HG03175 (cell line): ENCODE measurements around the gene ZNF565.
"Not testable (repeated sequence)": the region's sequence is repeated elsewhere in the genome, so short reads cannot be mapped to it uniquely, and the experiment has no call there.

Experiments
- ATAC-seq: cut with Tn5 transposase; IDR thresholded peaks from one replicate; pipeline ENCODE4 v1.9.1; 2021; ENCODE audit warnings: mild to moderate bottlenecking, moderate library complexity; ENCODE audit not compliant: unreplicated experiment

Gene ZNF565

DNA sequence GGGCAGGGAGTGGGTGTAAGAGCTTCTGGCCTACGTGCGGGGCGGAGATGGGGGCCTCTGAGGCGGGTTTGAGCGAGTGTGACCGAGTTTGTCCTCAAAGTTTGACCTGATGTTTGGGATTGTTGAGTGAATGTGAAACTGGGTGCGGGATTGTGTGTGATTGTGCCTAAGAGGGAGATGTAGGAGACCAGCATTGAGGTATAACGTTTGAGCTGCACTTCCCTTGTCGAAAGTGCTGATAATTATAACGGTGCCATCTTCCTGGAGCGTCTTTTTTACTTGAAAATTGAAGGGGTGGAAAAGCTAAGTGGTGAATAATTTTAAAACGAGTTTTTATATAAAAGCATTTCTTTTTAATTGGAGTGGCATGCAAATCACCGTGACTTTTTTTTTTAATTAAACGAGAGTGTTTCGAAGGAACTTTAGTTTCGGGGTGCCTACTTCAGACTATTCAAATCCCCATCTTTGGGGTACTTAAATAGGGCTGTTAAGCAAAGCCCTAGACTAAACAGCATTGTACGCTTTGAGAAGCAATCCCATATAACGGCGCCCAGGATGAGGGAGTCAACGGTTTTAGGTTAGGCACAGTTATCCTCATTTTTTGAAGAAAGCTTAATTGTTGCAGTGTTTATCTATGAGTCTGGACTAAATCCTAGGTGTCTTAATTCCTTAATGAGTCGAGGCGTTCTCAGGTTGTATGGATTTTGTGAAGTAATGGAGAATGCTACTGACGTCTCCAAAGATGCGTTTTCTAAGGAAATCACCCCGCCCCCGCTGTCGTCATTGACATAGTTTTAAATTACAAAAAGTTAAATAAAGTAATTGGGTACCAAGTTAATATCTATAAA lies 1.0 kb upstream of the ZNF565 start:
- no peak for ATAC-seq

GRCh38 chr19:36212895-36213294 lies 1.6 kb downstream of the ZNF565 start:
- no peak for ATAC-seq

DNA sequence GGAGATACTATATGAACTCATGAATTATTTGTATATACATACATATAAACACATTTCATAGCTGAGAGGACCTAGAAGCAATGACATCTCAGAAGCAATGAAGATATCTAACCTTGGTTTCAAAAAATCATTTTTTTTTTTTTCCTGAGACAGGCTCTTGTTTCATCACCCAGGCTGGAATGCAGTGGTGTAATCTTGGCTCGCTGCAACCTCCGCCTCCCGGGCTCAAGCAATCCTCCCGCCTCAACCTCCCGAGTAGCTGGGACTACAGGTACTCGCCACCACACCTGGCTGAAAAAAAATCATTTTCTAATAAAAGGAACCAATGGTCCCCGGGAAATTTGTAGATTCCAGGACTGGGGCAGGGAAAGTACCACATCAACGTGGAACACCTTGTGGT lies 4.0 kb downstream of the ZNF565 start:
- ATAC-seq: no peak

DNA sequence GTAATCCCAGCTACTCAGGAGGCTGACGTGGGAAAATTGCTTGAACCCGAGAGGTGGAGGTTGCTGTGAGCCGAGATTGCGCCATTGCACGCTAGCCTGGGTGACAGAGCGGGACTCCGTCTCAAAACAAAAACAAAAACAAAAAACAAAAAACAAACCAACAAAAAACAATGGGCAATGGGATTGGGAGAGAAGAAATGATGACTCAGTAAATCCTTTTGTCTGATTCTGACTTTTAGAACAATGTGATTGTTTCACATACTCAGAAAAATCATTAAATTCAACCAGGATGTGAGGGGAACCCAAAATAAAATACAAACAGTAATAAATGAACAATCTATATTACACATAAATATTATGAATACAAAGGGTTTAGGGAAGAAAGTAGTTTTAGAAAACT lies 5.1 kb downstream of the ZNF565 start:
- no peak for ATAC-seq

GRCh38 chr19:36207605-36208252 lies 6.7 kb downstream of the ZNF565 start:
- peak; percentile 55 for ATAC-seq

DNA sequence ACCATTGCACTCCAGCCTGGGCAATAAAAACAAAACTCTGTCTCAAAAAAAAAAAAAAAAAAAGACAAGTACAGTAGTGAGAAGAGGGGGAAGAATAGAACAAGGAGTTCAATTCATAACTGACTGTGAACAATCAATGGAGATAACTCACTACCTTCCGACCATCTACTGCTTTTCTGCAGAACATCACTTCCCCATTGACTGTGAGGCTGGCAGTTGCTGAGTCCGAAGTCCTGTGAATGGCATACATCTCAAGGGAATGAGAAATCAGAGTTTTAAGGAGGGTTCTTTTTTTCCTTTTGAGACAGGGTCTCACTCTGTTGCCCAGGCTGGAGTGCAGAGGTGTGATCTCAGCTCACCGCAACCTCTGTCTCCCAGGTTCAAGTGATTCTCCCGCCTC lies 11.2 kb downstream of the ZNF565 start:
- ATAC-seq: no peak

- ATAC-seq: no peak
Observed at GRCh38 chr19:36201684-36202083, 12.8 kb downstream of the ZNF565 start.

DNA sequence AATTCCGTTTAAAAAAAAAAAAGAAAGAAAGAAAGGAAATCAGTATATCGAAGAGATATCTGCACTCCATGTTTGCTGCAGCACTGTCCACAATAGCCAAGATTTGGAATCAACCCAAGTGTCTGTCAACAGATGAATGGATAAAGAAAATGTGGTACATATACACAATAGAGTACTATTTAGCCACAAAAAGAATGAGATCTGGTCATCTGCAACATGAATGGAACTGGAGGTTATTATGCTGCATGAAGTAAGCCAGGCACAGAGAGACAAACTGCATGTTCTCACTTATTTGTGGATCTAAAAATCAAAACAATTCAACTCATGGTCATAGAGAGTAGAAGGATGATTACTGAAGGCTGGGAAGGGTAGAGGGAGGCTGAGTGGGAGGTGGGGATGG lies 16.3 kb downstream of the ZNF565 start:
- ATAC-seq: no peak

GRCh38 chr19:36196249-36196648 lies 18.2 kb downstream of the ZNF565 start:
- no peak for ATAC-seq

GRCh38 chr19:36186722-36187121 lies 27.7 kb downstream of the ZNF565 start:
- not testable (repeated sequence) for ATAC-seq

- ATAC-seq: no peak
Observed at GRCh38 chr19:36183245-36183628, 31.2 kb downstream of the ZNF565 start.

GRCh38 chr19:36182612-36183244 lies 31.7 kb downstream of the ZNF565 start:
- ATAC-seq: no peak

GRCh38 chr19:36179077-36179476 lies 35.4 kb downstream of the ZNF565 start:
- not testable (repeated sequence) for ATAC-seq

GRCh38 chr19:36173846-36174245 lies 40.6 kb downstream of the ZNF565 start:
- ATAC-seq: not testable (repeated sequence)

- no peak for ATAC-seq
Observed at GRCh38 chr19:36172852-36173251, 41.6 kb downstream of the ZNF565 start.

- ATAC-seq: no peak
Observed at GRCh38 chr19:36169084-36169760, 45.2 kb downstream of the ZNF565 start.

GRCh38 chr19:36163813-36164212 lies 50.7 kb downstream of the ZNF565 start:
- no peak for ATAC-seq

DNA sequence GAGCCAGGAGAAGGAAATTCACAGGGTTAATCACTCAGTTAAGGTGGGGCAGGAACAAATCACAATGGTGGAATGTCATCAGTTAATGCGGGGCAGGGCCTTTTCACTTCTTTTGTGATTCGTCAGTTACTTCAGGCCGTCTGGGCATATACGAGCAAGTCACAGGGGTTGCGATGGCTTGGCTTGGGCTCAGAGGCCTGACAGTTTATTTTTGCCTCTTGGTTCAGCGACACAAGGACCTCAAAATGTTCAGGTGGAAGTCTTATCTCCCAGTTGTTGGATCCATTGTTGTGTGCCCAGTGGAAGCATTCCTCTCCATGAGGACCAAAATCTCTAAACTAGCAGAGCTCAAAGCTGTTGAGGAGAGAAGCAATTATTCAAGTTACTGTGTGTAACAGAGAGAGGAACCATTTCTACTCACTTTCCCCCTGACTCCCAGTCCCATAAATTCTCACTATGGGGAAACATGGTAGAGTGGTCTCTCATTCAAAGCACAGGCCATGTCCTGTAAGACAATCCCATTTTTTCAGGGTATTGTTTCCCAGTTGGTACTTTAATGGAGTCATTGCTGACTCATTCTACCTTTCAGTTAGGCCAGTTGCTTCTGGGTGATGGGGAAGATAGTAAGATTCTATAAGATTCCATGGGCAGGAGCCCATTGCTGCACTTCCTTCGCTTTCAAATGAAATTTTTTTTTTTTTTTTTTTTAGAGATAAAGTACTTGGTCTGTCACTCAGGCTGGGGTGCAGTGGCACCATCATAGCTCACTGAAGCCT lies 53.5 kb downstream of the ZNF565 start:
- ATAC-seq: no peak

DNA sequence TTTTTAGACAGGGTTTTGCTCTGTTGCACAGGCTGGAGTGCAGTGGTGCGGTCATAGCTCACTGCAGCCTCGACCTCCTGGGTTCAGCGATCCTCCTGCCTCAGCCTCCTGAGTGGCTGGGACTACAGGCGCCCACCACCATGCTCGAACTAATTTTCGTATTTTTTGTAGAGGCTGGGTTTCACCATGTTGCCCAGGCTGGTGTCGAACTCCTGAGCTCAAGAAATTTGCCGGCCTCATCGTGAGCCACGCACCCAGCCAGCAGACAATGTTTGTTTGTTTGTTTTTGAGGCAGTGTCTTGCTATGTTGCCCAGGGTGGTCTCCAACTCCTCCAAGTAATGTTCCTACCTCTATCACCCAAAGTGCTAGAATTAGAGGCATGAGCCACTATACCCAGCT lies 61.3 kb downstream of the ZNF565 start:
- no peak for ATAC-seq

- ATAC-seq: no peak
Observed at GRCh38 chr19:36152352-36153091, 61.9 kb downstream of the ZNF565 start, which contains the start of gene COX7A1. Gene COX7A1 (minus strand): TSS chr19:36152447. CDS start chr19:36152407, 40 bp downstream.
